Endothelial cell (in vitro differentiated cells): ENCODE data around the gene CDC42BPG. TPM values are rescaled to one million over a fixed set of nuclear protein-coding genes. Genes with fewer than 3 reads are reported as not detected.

Experiments used
- DNase-seq: peaks from one replicate; pipeline ENCODE4 v3.0.0; 2021; ENCODE audit warnings: low spot score
- H3K27ac Mint-ChIP-seq: one replicate; pipeline ENCODE4 v1.8.0; 2021; ENCODE audit warnings: mixed read lengths, inconsistent platforms; ENCODE audit not compliant: unreplicated experiment
- H3K27me3 Mint-ChIP-seq: one replicate; pipeline ENCODE4 v1.8.0; 2021; ENCODE audit warnings: mild to moderate bottlenecking, moderate library complexity, mixed read lengths, inconsistent platforms; ENCODE audit not compliant: unreplicated experiment
- H3K36me3 Mint-ChIP-seq: one replicate; pipeline ENCODE4 v1.8.0; 2021; ENCODE audit warnings: mild to moderate bottlenecking, low read depth, mixed read lengths, inconsistent platforms; ENCODE audit not compliant: unreplicated experiment
- H3K4me1 Mint-ChIP-seq: one replicate; pipeline ENCODE4 v1.8.0; 2021; ENCODE audit warnings: mild to moderate bottlenecking, mixed read lengths, inconsistent platforms; ENCODE audit not compliant: unreplicated experiment
- H3K4me3 Mint-ChIP-seq: one replicate; pipeline ENCODE4 v1.8.0; 2021; ENCODE audit warnings: mild to moderate bottlenecking, mixed read lengths, inconsistent platforms; ENCODE audit not compliant: unreplicated experiment
- H3K9me3 Mint-ChIP-seq: one replicate; pipeline ENCODE4 v1.8.0; 2021; ENCODE audit warnings: mixed read lengths, inconsistent platforms; ENCODE audit not compliant: unreplicated experiment
- CTCF ChIP-seq: fragments of 200-600 bp; sonication (generic); IDR thresholded peaks from one replicate; pipeline ENCODE4 v1.5.0; 2021; ENCODE audit warnings: antibody characterized with exemption; ENCODE audit not compliant: unreplicated experiment
- total RNA-seq: library from RNA; stranded (reverse); fragmentation: NEBNext Ultra II Directional; extraction: Animal tissue kit (Norgen Biotek cat#: 25700); gene quantifications from one replicate; pipeline ENCODE4 v1.2.1, GENCODE V29; 2021; ENCODE audit not compliant: unreplicated experiment

CDC42BPG gene
- total RNA-seq, 1 donor from 2014 or later: 4.1 TPM

GRCh38 chr11:64845129-64845775 is 799 bp upstream of the CDC42BPG start:
- Mint-ChIP-seq H3K27ac (no peak overlapping the region), H3K4me3 (peak overlapping the region; percentile 72), H3K27me3 (peaks cover 11% of the 10 kb centered on the region), H3K9me3 (no peaks in the 10 kb centered on the region), H3K4me1 (peaks cover 6% of the 10 kb centered on the region), H3K36me3 (no peaks in the 10 kb centered on the region)
- TF ChIP-seq CTCF: no peak
- DNase-seq: no peak

GRCh38 chr11:64843686-64844329 is 645 bp downstream of the CDC42BPG start:
- Mint-ChIP-seq H3K27ac (no peak overlapping the region), H3K27me3 (peaks cover 10% of the 10 kb centered on the region), H3K36me3 (peaks cover 3% of the 10 kb centered on the region), H3K9me3 (no peaks in the 10 kb centered on the region), H3K4me1 (peaks cover 8% of the 10 kb centered on the region), H3K4me3 (peak overlapping the region; percentile 92)
- no peak for DNase-seq
- no peak for TF ChIP-seq CTCF

GRCh38 chr11:64842851-64843685 is 1.4 kb downstream of the CDC42BPG start:
- Mint-ChIP-seq H3K27ac (no peak overlapping the region), H3K4me1 (peaks cover 8% of the 10 kb centered on the region), H3K9me3 (no peaks in the 10 kb centered on the region), H3K27me3 (peaks cover 7% of the 10 kb centered on the region), H3K36me3 (peaks cover 3% of the 10 kb centered on the region), H3K4me3 (no peak overlapping the region)
- no peak for TF ChIP-seq CTCF
- DNase-seq: no peak

GRCh38 chr11:64842366-64842759 is 2.1 kb downstream of the CDC42BPG start:
- DNase-seq: no peak
- H3K27ac Mint-ChIP-seq: no peak overlapping the region
- TF ChIP-seq CTCF: no peak
- peaks cover 7% of the 10 kb centered on the region for H3K27me3 Mint-ChIP-seq
- H3K36me3 Mint-ChIP-seq: peaks cover 3% of the 10 kb centered on the region
- H3K4me1 Mint-ChIP-seq: peaks cover 8% of the 10 kb centered on the region
- H3K4me3 Mint-ChIP-seq: no peak overlapping the region
- H3K9me3 Mint-ChIP-seq: no peaks in the 10 kb centered on the region
